Umbilical cord (tissue), 2 donors: Measurements from ENCODE around the gene SUGCT. TPM values are rescaled to one million over a fixed set of nuclear protein-coding genes. Genes with fewer than 3 reads are reported as not detected.
A peak's percentile ranks its signal among the peaks of the same experiment; 100 is the strongest.

ENCODE experiments used
- DNase-seq: peaks from one replicate; pipeline ENCODE4 v3.0.0-alpha.2; 2015; ENCODE audit warnings: low spot score
- total RNA-seq: library from RNA; depleted of rRNA; stranded (reverse); fragments of >200 nt; gene quantifications from one replicate; pipeline ENCODE4 v1.2.3, GENCODE V29; 2014; ENCODE audit warnings: low replicate concordance; ENCODE audit not compliant: insufficient read depth

The SUGCT gene
- total RNA-seq, 1 donor from 2014 or later = 33.5 TPM

- DNase-seq = no peak
These were observed 523.9 kb downstream of the SUGCT start for GRCh38 chr7:40658729-40659128.

GRCh38 chr7:40659231-40659630, 524.4 kb downstream of the SUGCT start:
- DNase-seq = no peak

GRCh38 chr7:40673285-40673684, 538.5 kb downstream of the SUGCT start:
- DNase-seq = no peak

- no peak for DNase-seq
These were observed 539.5 kb downstream of the SUGCT start for GRCh38 chr7:40674316-40674715.

- DNase-seq = no peak
These were observed 540.9 kb downstream of the SUGCT start for GRCh38 chr7:40675741-40676140.

GRCh38 chr7:40676221-40676620, 541.4 kb downstream of the SUGCT start:
- no peak for DNase-seq

GRCh38 chr7:40680657-40681056, 545.9 kb downstream of the SUGCT start:
- DNase-seq = no peak

GRCh38 chr7:40682696-40683095, 547.9 kb downstream of the SUGCT start:
- no peak for DNase-seq

GRCh38 chr7:40694026-40694809, 559.4 kb downstream of the SUGCT start:
- peak; percentile 13 for DNase-seq

GRCh38 chr7:40694991-40695390, 560.2 kb downstream of the SUGCT start:
- no peak for DNase-seq

GRCh38 chr7:40697653-40698052, 562.8 kb downstream of the SUGCT start:
- no peak for DNase-seq

GRCh38 chr7:40698214-40698920, 563.6 kb downstream of the SUGCT start:
- DNase-seq = no peak

GRCh38 chr7:40698921-40699260, 564.1 kb downstream of the SUGCT start:
- no peak for DNase-seq

- peak; percentile 12 for DNase-seq
These were observed 566.0 kb downstream of the SUGCT start for GRCh38 chr7:40700653-40701421.

GRCh38 chr7:40701836-40702551, 567.2 kb downstream of the SUGCT start:
- no peak for DNase-seq

GRCh38 chr7:40704172-40704571, 569.4 kb downstream of the SUGCT start:
- no peak for DNase-seq

- no peak for DNase-seq
These were observed 572.0 kb downstream of the SUGCT start for GRCh38 chr7:40706829-40707228.

- no peak for DNase-seq
These were observed 574.5 kb downstream of the SUGCT start for GRCh38 chr7:40709062-40709964.

- DNase-seq = no peak
These were observed 576.9 kb downstream of the SUGCT start for GRCh38 chr7:40711706-40712105.

GRCh38 chr7:40714363-40715052, 579.7 kb downstream of the SUGCT start:
- DNase-seq = peak; percentile 27
